ENCODE data around the gene CCNE1. TPM values are rescaled to one million over a fixed set of nuclear protein-coding genes. Genes with fewer than 3 reads are reported as not detected.
"Not testable (repeated sequence)": the region's sequence is repeated elsewhere in the genome, so short reads cannot be mapped to it uniquely, and the experiment has no call there.

Gene CCNE1
- total RNA-seq, 2 experiments from 2014 or later: 24.5 to 25.7 TPM

- ATAC-seq (no peak), DNase-seq (no peak)
- no peak for TF ChIP-seq CTCF (IDR thresholded peaks at IDR 0.05)
- H3K36me3 Mint-ChIP-seq (ENCODE audit: low read depth): no peaks in the 10 kb centered on the region
- no peaks in the 10 kb centered on the region for H3K9me3 Mint-ChIP-seq
- no peak overlapping the region for H3K27ac Mint-ChIP-seq
- intact Hi-C loops (cut with micrococcal nuclease): no loop called here
- peaks cover 5% of the 10 kb centered on the region for H3K4me1 Mint-ChIP-seq (ENCODE audit: low read depth)
- no peak overlapping the region for H3K4me3 Mint-ChIP-seq
- H3K27me3 Mint-ChIP-seq: no peaks in the 10 kb centered on the region
- ChIA-PET CTCF (interaction anchor here (1.0 to 3.1 kb wide), 4 partner anchors 36 to 79 kb away, joined by 3 to 9 read pairs (median 4); no protein-coding TSS in a partner anchor), POLR2A (no interaction called here)
Observed at GRCh38 chr19:29795461-29796172, 16.2 kb upstream of the CCNE1 start.

DNA sequence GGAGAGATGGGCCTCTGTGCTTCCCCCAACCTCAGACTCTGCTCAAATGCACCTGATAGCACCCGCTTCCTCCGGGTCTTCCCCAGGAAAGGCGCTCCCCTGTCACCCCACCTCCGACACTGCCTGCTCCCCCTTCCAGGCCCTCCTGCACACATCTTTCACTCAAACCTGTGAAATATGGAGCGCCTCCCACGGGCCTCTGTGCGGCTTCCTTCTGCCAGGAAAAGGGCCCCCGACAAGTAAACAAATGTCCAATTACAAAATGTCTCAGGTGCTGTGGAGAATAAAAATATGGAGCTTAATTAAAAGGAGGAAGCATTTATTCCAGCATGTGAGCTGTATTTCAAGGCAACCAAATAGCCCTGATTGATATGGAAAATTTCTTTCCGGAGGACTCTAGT is 15.6 kb upstream of the CCNE1 start:
- ATAC-seq (no peak), DNase-seq (no peak)
- Mint-ChIP-seq H3K36me3 (ENCODE audit: low read depth) (no peaks in the 10 kb centered on the region), H3K4me1 (ENCODE audit: low read depth) (peaks cover 5% of the 10 kb centered on the region), H3K27me3 (no peaks in the 10 kb centered on the region), H3K27ac (no peak overlapping the region), H3K9me3 (no peaks in the 10 kb centered on the region), H3K4me3 (no peak overlapping the region)
- intact Hi-C loops (cut with micrococcal nuclease): no loop called here
- CTCF ChIA-PET: interaction anchor here (1.0 to 1.3 kb wide), 3 partner anchors 61 to 80 kb away, joined by 3 to 5 read pairs (median 3); no protein-coding TSS in a partner anchor
- TF ChIP-seq CTCF (IDR thresholded peaks at IDR 0.05): no peak
- POLR2A ChIA-PET: interaction anchor here (0.6 kb wide), 1 partner anchor 8 kb away, joined by 3 read pairs; no protein-coding TSS in a partner anchor

DNA sequence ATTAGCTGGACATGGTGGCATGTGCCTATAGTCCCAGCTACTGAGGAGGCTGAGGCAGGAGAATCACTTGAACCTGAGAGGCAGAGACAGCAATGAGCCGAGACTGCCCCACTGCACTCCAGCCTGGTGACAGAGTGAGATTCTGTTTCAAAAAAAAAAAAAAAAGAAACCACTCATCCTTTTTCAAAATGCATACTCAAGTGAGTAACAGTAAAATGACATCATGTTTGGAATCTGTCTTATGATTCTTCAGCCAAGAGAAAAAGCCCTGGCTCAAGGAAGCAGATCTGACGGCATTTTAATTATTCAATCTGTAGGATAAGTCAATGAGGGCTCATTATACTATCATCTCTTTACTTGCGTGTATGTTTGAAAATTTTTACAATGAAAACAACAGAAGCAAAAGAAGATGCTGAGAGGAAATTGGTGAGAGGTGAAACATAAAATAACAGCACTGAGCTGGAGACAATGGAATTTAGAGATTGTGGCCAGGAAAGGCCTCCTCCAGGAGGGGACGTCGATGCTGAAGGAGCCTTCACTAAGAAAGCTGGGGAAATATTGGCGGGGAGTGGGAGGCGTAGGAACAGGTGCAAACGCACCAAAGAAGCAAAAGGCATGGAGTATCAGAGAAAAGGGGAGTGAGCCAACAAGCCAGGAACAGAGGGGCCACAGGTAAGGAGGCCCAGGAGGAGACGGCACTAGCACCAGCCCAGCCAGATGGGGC is 12.9 kb upstream of the CCNE1 start:
- POLR2A ChIA-PET: no interaction called here
- no peak for TF ChIP-seq CTCF (IDR thresholded peaks at IDR 0.05)
- intact Hi-C loops (cut with micrococcal nuclease): no loop called here
- Mint-ChIP-seq H3K9me3 (no peaks in the 10 kb centered on the region), H3K36me3 (ENCODE audit: low read depth) (no peaks in the 10 kb centered on the region), H3K27ac (no peak overlapping the region), H3K27me3 (no peaks in the 10 kb centered on the region), H3K4me1 (ENCODE audit: low read depth) (peaks cover 4% of the 10 kb centered on the region), H3K4me3 (no peak overlapping the region)
- ATAC-seq (no peak), DNase-seq (no peak)
- CTCF ChIA-PET: interaction anchor here (1.6 kb wide), 1 partner anchor 39 kb away, joined by 4 read pairs; no protein-coding TSS in a partner anchor

GRCh38 chr19:29800100-29800825 is 11.5 kb upstream of the CCNE1 start:
- TF ChIP-seq CTCF (IDR thresholded peaks at IDR 0.05): no peak
- DNase-seq (no peak), ATAC-seq (no peak)
- no peak overlapping the region for H3K27ac Mint-ChIP-seq
- intact Hi-C loops (cut with micrococcal nuclease): no loop called here
- no peaks in the 10 kb centered on the region for H3K36me3 Mint-ChIP-seq (ENCODE audit: low read depth)
- H3K9me3 Mint-ChIP-seq: no peaks in the 10 kb centered on the region
- ChIA-PET CTCF (interaction anchor here (0.6 to 1.6 kb wide), 2 partner anchors 14 to 40 kb away, joined by 3 to 4 read pairs; no protein-coding TSS in a partner anchor), POLR2A (interaction anchor here (0.5 kb wide), 1 partner anchor 178 kb away, joined by 3 read pairs; no protein-coding TSS in a partner anchor)
- H3K27me3 Mint-ChIP-seq: no peaks in the 10 kb centered on the region
- peaks cover 13% of the 10 kb centered on the region for H3K4me1 Mint-ChIP-seq (ENCODE audit: low read depth)
- H3K4me3 Mint-ChIP-seq: no peak overlapping the region

GRCh38 chr19:29803951-29804350 is 7.8 kb upstream of the CCNE1 start:
- peaks cover 11% of the 10 kb centered on the region for H3K4me1 Mint-ChIP-seq (ENCODE audit: low read depth)
- H3K4me3 Mint-ChIP-seq; intact Hi-C loops (cut with micrococcal nuclease); H3K36me3 Mint-ChIP-seq (ENCODE audit: low read depth); POLR2A ChIA-PET; H3K27ac Mint-ChIP-seq; DNase-seq; H3K27me3 Mint-ChIP-seq; ATAC-seq; H3K9me3 Mint-ChIP-seq; CTCF ChIA-PET: not testable (repeated sequence)

Data from activated CD8-positive, alpha-beta T cell treated with anti-CD3 and anti-CD28 coated beads for 36 hours (primary cell).